Endothelial cell of umbilical vein (primary cell): ENCODE data around the gene THOC5. TPM values are rescaled to one million over a fixed set of nuclear protein-coding genes. Genes with fewer than 3 reads are reported as not detected.

Experiments used
- BruUV-seq: library from RNA; stranded (reverse); fragments of 400-500 nt; replicated peaks from 2 replicates; lab custom pipeline; 2021; lab: Mats Ljungman, UMichigan
- CTCF ChIA-PET: fragments of 300-600, 350-600 bp; sonication (Branson Sonifier 250); formaldehyde crosslinking; loops from one replicate; lab custom pipeline; 2021; ENCODE audit warnings: antibody characterized with exemption, inconsistent platforms; lab: Charles Lee
- POLR2A ChIA-PET: fragments of 300-600, 350-600 bp; sonication (Branson Sonifier 250); formaldehyde crosslinking; loops from one replicate; lab custom pipeline; 2021; ENCODE audit warnings: antibody characterized with exemption, inconsistent platforms; lab: Charles Lee
- DNase-seq: peaks from one replicate; pipeline ENCODE4 v3.0.0-alpha.2; 2011; ENCODE audit warnings: low read depth, low spot score
- FAIRE-seq: peaks from 2 replicates; lab custom pipeline; 2011; peaks lifted over from hg19 to GRCh38; lab: Jason Lieb, UNC
- H2AFZ ChIP-seq: 2 replicates; pipeline ENCODE4 v1.6.0; 2012; ENCODE audit warnings: low read depth, low read length, control low read depth, inconsistent platforms
- H3K27ac ChIP-seq: 2 replicates; pipeline ENCODE4 v1.5.1; 2011; ENCODE audit warnings: low read depth, mild to moderate bottlenecking, control low read depth, low read length, moderate library complexity; ENCODE audit not compliant: insufficient read depth
- H3K27me3 ChIP-seq, 2 experiments: 2 replicates each; pipeline versions ENCODE4 v1.6.0 to v1.6.1; 2011; ENCODE audit warnings: low read length in 2 of 2, mixed read lengths in 1 of 2; ENCODE audit not compliant: control insufficient read depth in 2 of 2, insufficient read depth in 2 of 2
- H3K36me3 ChIP-seq, 2 experiments: 2 replicates in 1 of 2; 3 replicates in 1 of 2; pipeline ENCODE4 v1.5.1; 2011; ENCODE audit warnings: low read length in 2 of 2, mild to moderate bottlenecking in 1 of 2, moderate library complexity in 1 of 2; ENCODE audit not compliant: control insufficient read depth in 2 of 2, insufficient read depth in 2 of 2; ENCODE audit errors: extremely low read depth in 1 of 2
- H3K4me1 ChIP-seq: 3 replicates; pipeline ENCODE4 v1.5.1; 2011; ENCODE audit warnings: mild to moderate bottlenecking, low read length; ENCODE audit not compliant: control insufficient read depth, insufficient read depth; ENCODE audit errors: extremely low read depth
- H3K4me2 ChIP-seq: 2 replicates; pipeline ENCODE4 v1.6.1; 2011; ENCODE audit warnings: low read length, control low read depth, mixed read lengths; ENCODE audit not compliant: insufficient read depth
- H3K4me3 ChIP-seq, 3 experiments: fragments of 200-600 bp in 1 of 3; sonication (generic), shearing (Covaris generic) in 1 of 3; replicated peaks in 1 of 3; 2 replicates each; pipeline ENCODE4 v1.5.1; 2011 to 2016; ENCODE audit warnings: control low read depth in 3 of 3, low read length in 3 of 3, mild to moderate bottlenecking in 2 of 3, inconsistent platforms in 1 of 3, low read depth in 1 of 3, moderate library complexity in 1 of 3; ENCODE audit not compliant: insufficient read depth in 1 of 3
- H3K79me2 ChIP-seq: 2 replicates; pipeline ENCODE4 v1.6.0; 2012; ENCODE audit warnings: low read length, inconsistent platforms; ENCODE audit not compliant: control insufficient read depth, insufficient read depth
- H3K9ac ChIP-seq: replicated peaks from 2 replicates; pipeline ENCODE3; 2011; ENCODE audit warnings: low read length, control low read depth; ENCODE audit not compliant: insufficient read depth; ENCODE audit errors: extremely low read depth
- H3K9me1 ChIP-seq: replicated peaks from 3 replicates; pipeline ENCODE4 v1.6.0; 2011; ENCODE audit warnings: mild to moderate bottlenecking, low read length; ENCODE audit not compliant: control insufficient read depth, insufficient read depth; ENCODE audit errors: extremely low read depth
- H3K9me3 ChIP-seq: replicated peaks from 2 replicates; pipeline ENCODE4 v1.5.1; 2012; ENCODE audit warnings: low read length, inconsistent platforms; ENCODE audit not compliant: control insufficient read depth, insufficient read depth
- H4K20me1 ChIP-seq: replicated peaks from 2 replicates; pipeline ENCODE3; 2011; ENCODE audit warnings: mild to moderate bottlenecking, low read length; ENCODE audit not compliant: control insufficient read depth, insufficient read depth; ENCODE audit errors: extremely low read depth
- CTCF ChIP-seq, 2 donors: IDR thresholded peaks; 1 replicate in 1 of 2; 2 replicates in 1 of 2; pipeline ENCODE4 v1.5.1; 2011; ENCODE audit warnings: low read length in 2 of 2, mild to moderate bottlenecking in 2 of 2, moderate library complexity in 2 of 2, control low read depth in 1 of 2, inconsistent platforms in 1 of 2, low read depth in 1 of 2; ENCODE audit not compliant: insufficient read depth in 1 of 2; ENCODE audit errors: extremely low read depth in 1 of 2
- EZH2 ChIP-seq: IDR thresholded peaks from 2 replicates; pipeline ENCODE4 v1.6.1; 2012; ENCODE audit warnings: borderline replicate concordance, low read depth, mild to moderate bottlenecking, moderate library complexity, low read length, inconsistent platforms; ENCODE audit not compliant: severe bottlenecking
- GATA2 ChIP-seq: IDR thresholded peaks from 2 replicates; pipeline ENCODE4 v1.7.0; 2011; ENCODE audit warnings: low read depth, mild to moderate bottlenecking, moderate library complexity, mixed read lengths, low read length; ENCODE audit not compliant: insufficient read length, insufficient read depth
- JUN ChIP-seq: IDR thresholded peaks from 2 replicates; pipeline ENCODE4 v1.6.1; 2011; ENCODE audit warnings: borderline replicate concordance, low read depth; ENCODE audit not compliant: insufficient read length, insufficient read depth
- MYC ChIP-seq: IDR thresholded peaks from one replicate; pipeline ENCODE4 v1.6.1; 2011; ENCODE audit warnings: mild to moderate bottlenecking, low read depth, low read length
- POLR2AphosphoS5 ChIP-seq: IDR thresholded peaks from 2 replicates; pipeline ENCODE4 v1.6.1; 2012; ENCODE audit warnings: low read depth, mild to moderate bottlenecking, control low read depth, low read length, moderate library complexity; ENCODE audit not compliant: insufficient read depth
- dilution Hi-C: fragments of 300-500 bp; cut with MboI; formaldehyde crosslinking; loops from one replicate; pipeline ENCODE4 v1.15.0; 2019; ENCODE audit warnings: low sequenced_read_pairs; ENCODE audit not compliant: extremely low pct_ligation_motif_present
- intact Hi-C: fragments of 100-400 bp; cut with micrococcal nuclease; formaldehyde crosslinking; loops from one replicate; pipeline ENCODE4 v1.10.0; 2022
- polyA plus RNA-seq, 4 experiments: library from polyadenylated mRNA; depleted of rRNA in 3 of 4; stranded (reverse) in 3 of 4; unstranded in 1 of 4; fragments of >200 nt; gene quantifications; 2 replicates each; pipeline versions ENCODE4 v1.2.1 to v1.2.3, GENCODE V29; 2011 to 2012; ENCODE audit warnings: missing spikeins in 1 of 4
- total RNA-seq: library from RNA; stranded (reverse); gene quantifications from 2 replicates; pipeline ENCODE4 v1.2.3, GENCODE V29; 2021

The THOC5 gene
- total and polyA plus RNA-seq, 2 donors (not counting 3 experiments of a cell fraction or from before 2014, with no cell fraction given): 35.0 to 82.9 TPM

DNA sequence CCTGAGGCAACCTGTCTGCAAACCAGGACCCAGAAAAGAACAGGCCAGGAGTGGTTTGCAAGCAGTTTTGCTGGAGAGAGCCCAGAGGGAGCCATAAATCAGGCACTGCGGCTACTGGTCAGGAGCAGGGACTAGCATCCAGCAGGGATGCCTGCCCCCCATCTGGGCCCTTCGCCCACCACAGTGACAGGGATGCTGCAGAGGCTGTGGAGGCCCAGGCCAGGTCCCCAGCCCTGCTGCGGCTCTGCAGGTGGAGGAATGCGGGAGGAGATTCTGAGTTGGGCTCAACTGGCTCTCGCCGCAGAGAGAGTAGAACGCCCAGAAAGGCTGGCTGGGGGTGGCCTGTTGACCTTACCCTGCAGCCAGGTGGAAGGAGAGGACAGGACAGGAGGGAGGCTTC, 89.9 kb downstream of the THOC5 start:
- intact Hi-C loops: no loop called here
- POLR2A ChIA-PET: interaction anchor here (0.6 kb wide), 1 partner anchor 301 kb away, joined by 4 read pairs; no protein-coding TSS in a partner anchor
- FAIRE-seq (no peak), DNase-seq (no peak)
- Histone ChIP-seq H3K4me1 (no peaks in the 10 kb centered on the region), H3K9me3 (no peaks in the 10 kb centered on the region), H3K27me3 (peaks cover 3 to 5% of the 10 kb centered on the region in 2 experiments), H4K20me1 (no peaks in the 10 kb centered on the region), H2AFZ (no peak overlapping the region), H3K9me1 (no peaks in the 10 kb centered on the region), H3K79me2 (no peaks in the 10 kb centered on the region), H3K4me3 (no peak overlapping the region), H3K27ac (no peak overlapping the region), H3K9ac (no peak overlapping the region), H3K36me3 (no peaks in the 10 kb centered on the region), H3K4me2 (no peak overlapping the region)
- dilution Hi-C loops: no loop called here
- TF ChIP-seq GATA2: no peak
- TF ChIP-seq JUN: no peak
- no peak for TF ChIP-seq MYC
- TF ChIP-seq POLR2AphosphoS5: no peak
- TF ChIP-seq EZH2: no peak
- TF ChIP-seq CTCF (IDR thresholded peaks at IDR 0.05; ENCODE audit: extremely low read depth in 1 of 2, insufficient read depth in 1 of 2, low read depth in 1 of 2, low read length in 2 of 2): no peak
- no TSS peak for BruUV-seq
- CTCF ChIA-PET: no interaction called here
